ENCODE measurements around the gene ZNF653. TPM values are rescaled to one million over a fixed set of nuclear protein-coding genes. Genes with fewer than 3 reads are reported as not detected.
"Not testable (repeated sequence)": the region's sequence is repeated elsewhere in the genome, so short reads cannot be mapped to it uniquely, and the experiment has no call there.

Gene ZNF653
- total RNA-seq, 1 donor = 2.9 TPM

GRCh38 chr19:11458236-11458900 lies 47.3 kb downstream of the ZNF653 start:
- no peak overlapping the region for H3K4me3 ChIP-seq (ENCODE audit: insufficient read depth, low read length)
- peak; percentile 66 for DNase-seq (ENCODE audit: insufficient read length, low spot score, missing footprints)
- H2AFZ ChIP-seq (ENCODE audit: low read length) = no peak overlapping the region
- no peak for TF ChIP-seq CTCF (IDR thresholded peaks at IDR 0.05; ENCODE audit: extremely low read depth, low read depth, low read length)
- H3K4me2 ChIP-seq (ENCODE audit: insufficient read depth, low read length) = no peak overlapping the region
- no peaks in the 10 kb centered on the region for H3K27me3 ChIP-seq (ENCODE audit: insufficient read depth, low read length)
- no peaks in the 10 kb centered on the region for H3K9me3 ChIP-seq (ENCODE audit: low read depth, low read length)
- no peaks in the 10 kb centered on the region for H3K79me2 ChIP-seq (ENCODE audit: insufficient read depth, low read length)
- H3K4me1 ChIP-seq (ENCODE audit: insufficient read depth, low read length) = no peaks in the 10 kb centered on the region
- H3K36me3 ChIP-seq (ENCODE audit: insufficient read depth, low read length) = no peaks in the 10 kb centered on the region
- H4K20me1 ChIP-seq (ENCODE audit: insufficient read depth, low read length) = no peaks in the 10 kb centered on the region
- no peak overlapping the region for H3K27ac ChIP-seq (ENCODE audit: low read depth, low read length)

GRCh38 chr19:11457831-11458230 lies 47.8 kb downstream of the ZNF653 start:
- Histone ChIP-seq H3K4me1 (ENCODE audit: insufficient read depth, low read length) (no peaks in the 10 kb centered on the region), H3K27ac (ENCODE audit: low read depth, low read length) (no peak overlapping the region), H4K20me1 (ENCODE audit: insufficient read depth, low read length) (no peaks in the 10 kb centered on the region), H3K4me2 (ENCODE audit: insufficient read depth, low read length) (no peak overlapping the region), H3K9me3 (ENCODE audit: low read depth, low read length) (no peaks in the 10 kb centered on the region), H2AFZ (ENCODE audit: low read length) (no peak overlapping the region), H3K4me3 (ENCODE audit: insufficient read depth, low read length) (no peak overlapping the region), H3K27me3 (ENCODE audit: insufficient read depth, low read length) (no peaks in the 10 kb centered on the region), H3K79me2 (ENCODE audit: insufficient read depth, low read length) (no peaks in the 10 kb centered on the region), H3K36me3 (ENCODE audit: insufficient read depth, low read length) (no peaks in the 10 kb centered on the region)
- DNase-seq (ENCODE audit: insufficient read length, low spot score, missing footprints) = peak; percentile 57
- TF ChIP-seq CTCF (IDR thresholded peaks at IDR 0.05; ENCODE audit: extremely low read depth, low read depth, low read length) = no peak

- H3K36me3 ChIP-seq (ENCODE audit: insufficient read depth, low read length) = no peaks in the 10 kb centered on the region
- no peaks in the 10 kb centered on the region for H4K20me1 ChIP-seq (ENCODE audit: insufficient read depth, low read length)
- no peaks in the 10 kb centered on the region for H3K9me3 ChIP-seq (ENCODE audit: low read depth, low read length)
- no peaks in the 10 kb centered on the region for H3K79me2 ChIP-seq (ENCODE audit: insufficient read depth, low read length)
- no peak overlapping the region for H3K4me2 ChIP-seq (ENCODE audit: insufficient read depth, low read length)
- peak; percentile 82 for DNase-seq (ENCODE audit: insufficient read length, low spot score, missing footprints)
- no peak for TF ChIP-seq CTCF (IDR thresholded peaks at IDR 0.05; ENCODE audit: extremely low read depth, low read depth, low read length)
- no peak overlapping the region for H3K4me3 ChIP-seq (ENCODE audit: insufficient read depth, low read length)
- no peak overlapping the region for H3K27ac ChIP-seq (ENCODE audit: low read depth, low read length)
- H2AFZ ChIP-seq (ENCODE audit: low read length) = no peak overlapping the region
- H3K27me3 ChIP-seq (ENCODE audit: insufficient read depth, low read length) = no peaks in the 10 kb centered on the region
- no peaks in the 10 kb centered on the region for H3K4me1 ChIP-seq (ENCODE audit: insufficient read depth, low read length)
Observed at GRCh38 chr19:11457115-11457514, 48.5 kb downstream of the ZNF653 start.

- Histone ChIP-seq H3K27me3 (ENCODE audit: insufficient read depth, low read length) (no peaks in the 10 kb centered on the region), H3K27ac (ENCODE audit: low read depth, low read length) (no peak overlapping the region), H3K4me1 (ENCODE audit: insufficient read depth, low read length) (no peaks in the 10 kb centered on the region), H3K4me2 (ENCODE audit: insufficient read depth, low read length) (no peak overlapping the region), H2AFZ (ENCODE audit: low read length) (no peak overlapping the region), H3K4me3 (ENCODE audit: insufficient read depth, low read length) (no peak overlapping the region), H3K36me3 (ENCODE audit: insufficient read depth, low read length) (no peaks in the 10 kb centered on the region), H4K20me1 (ENCODE audit: insufficient read depth, low read length) (no peaks in the 10 kb centered on the region), H3K79me2 (ENCODE audit: insufficient read depth, low read length) (no peaks in the 10 kb centered on the region), H3K9me3 (ENCODE audit: low read depth, low read length) (no peaks in the 10 kb centered on the region)
- TF ChIP-seq CTCF (IDR thresholded peaks at IDR 0.05; ENCODE audit: extremely low read depth, low read depth, low read length) = no peak
- DNase-seq (ENCODE audit: insufficient read length, low spot score, missing footprints) = no peak
Observed at GRCh38 chr19:11456659-11457058, 49.0 kb downstream of the ZNF653 start.

- not testable (repeated sequence) for H3K36me3 ChIP-seq (ENCODE audit: insufficient read depth, low read length)
Observed at GRCh38 chr19:11455233-11455554, 50.4 kb downstream of the ZNF653 start.

More at GRCh38 chr19:11455233-11455554, 50.4 kb downstream of the ZNF653 start:
- H3K27ac ChIP-seq (ENCODE audit: low read depth, low read length); H3K79me2 ChIP-seq (ENCODE audit: insufficient read depth, low read length); H3K4me3 ChIP-seq (ENCODE audit: insufficient read depth, low read length); H4K20me1 ChIP-seq (ENCODE audit: insufficient read depth, low read length); H3K27me3 ChIP-seq (ENCODE audit: insufficient read depth, low read length); H3K9me3 ChIP-seq (ENCODE audit: low read depth, low read length); H2AFZ ChIP-seq (ENCODE audit: low read length); H3K4me2 ChIP-seq (ENCODE audit: insufficient read depth, low read length); DNase-seq (ENCODE audit: insufficient read length, low spot score, missing footprints); H3K4me1 ChIP-seq (ENCODE audit: insufficient read depth, low read length): not testable (repeated sequence)
